HepG2 (cell line): ENCODE measurements around the gene ORMDL3. TPM values are rescaled to one million over a fixed set of nuclear protein-coding genes. Genes with fewer than 3 reads are reported as not detected.

Experiments used
- ATAC-seq: fragments of 200-7000 bp; cut with Tn5 transposase; 3 replicates; pipeline ENCODE4 v1.9.1; 2020; ENCODE audit warnings: mild to moderate bottlenecking, moderate library complexity
- BruUV-seq: library from RNA; stranded (reverse); fragments of 400-500 nt; replicated peaks from 2 replicates; lab custom pipeline; 2021; lab: Mats Ljungman, UMichigan
- CTCF ChIA-PET: fragments of 300-600 bp; formaldehyde crosslinking; extraction: SDS; loops from one replicate; lab custom pipeline; 2021; ENCODE audit warnings: low total read pairs, inconsistent platforms, low intra/inter-chr PET ratio; lab: Yijun Ruan, JAX
- POLR2A ChIA-PET: fragments of 350-600 bp; sonication (Branson Sonifier 250); formaldehyde crosslinking; loops from one replicate; lab custom pipeline; 2020; ENCODE audit warnings: antibody characterized with exemption, inconsistent platforms; lab: Yijun Ruan, JAX
- DNase-seq: peaks from one replicate; pipeline ENCODE4 v3.0.0-alpha.2; 2015; ENCODE audit warnings: low spot score
- FAIRE-seq: peaks from 3 replicates; lab custom pipeline; 2011; peaks lifted over from hg19 to GRCh38; lab: Jason Lieb, UNC
- H2AFZ ChIP-seq: one replicate; pipeline ENCODE4 v1.6.1; 2011; ENCODE audit warnings: low read length, inconsistent platforms
- H3K27ac ChIP-seq: fragments of 300-600 bp; 3 replicates; pipeline ENCODE4 v1.8.0; 2011; ENCODE audit warnings: mixed run types, mild to moderate bottlenecking, mixed read lengths, low read length, inconsistent platforms; ENCODE audit not compliant: insufficient read depth; ENCODE audit errors: extremely low read length
- H3K27me3 ChIP-seq, 2 experiments: fragments of 200-600 bp in 1 of 2; 2 replicates in 1 of 2; 3 replicates in 1 of 2; pipeline versions ENCODE4 v1.6.0 to v1.8.0; 2011; ENCODE audit warnings: low read length in 2 of 2, mild to moderate bottlenecking in 2 of 2, moderate library complexity in 2 of 2, inconsistent platforms in 1 of 2; ENCODE audit not compliant: insufficient read depth in 2 of 2, control insufficient read depth in 1 of 2
- H3K36me3 ChIP-seq, 2 experiments: fragments of 200-600 bp in 1 of 2; replicated peaks in 1 of 2; 2 replicates in 1 of 2; 3 replicates in 1 of 2; pipeline versions ENCODE4 v1.5.1 to v1.8.0; 2011; ENCODE audit warnings: low read length in 2 of 2, inconsistent platforms in 1 of 2; ENCODE audit not compliant: insufficient read depth in 2 of 2, control insufficient read depth in 1 of 2
- H3K4me1 ChIP-seq: 2 replicates; pipeline ENCODE4 v1.5.1; 2012; ENCODE audit warnings: low read length, inconsistent platforms; ENCODE audit not compliant: insufficient read depth
- H3K4me2 ChIP-seq: 2 replicates; pipeline ENCODE4 v1.6.0; 2011; ENCODE audit warnings: low read depth, low read length, inconsistent platforms
- H3K4me3 ChIP-seq, 3 experiments: fragments of 200-600 bp in 1 of 3; sonication (generic), shearing (Covaris generic) in 1 of 3; replicated peaks in 1 of 3; 2 replicates each; pipeline ENCODE4 v1.5.1; 2011 to 2016; ENCODE audit warnings: low read length in 3 of 3, inconsistent platforms in 2 of 3, low read depth in 2 of 3, mild to moderate bottlenecking in 2 of 3, control low read depth in 1 of 3, mixed read lengths in 1 of 3; ENCODE audit not compliant: insufficient read depth in 1 of 3
- H3K79me2 ChIP-seq: one replicate; pipeline ENCODE4 v1.6.1; 2011; ENCODE audit warnings: low read length, inconsistent platforms; ENCODE audit not compliant: insufficient read depth
- H3K9ac ChIP-seq: 2 replicates; pipeline ENCODE4 v1.6.0; 2011; ENCODE audit warnings: mild to moderate bottlenecking, low read depth, low read length, inconsistent platforms; ENCODE audit not compliant: insufficient read depth
- H3K9me3 ChIP-seq: 2 replicates; pipeline ENCODE4 v1.5.1; 2012; ENCODE audit warnings: mild to moderate bottlenecking, low read length
- H4K20me1 ChIP-seq: 2 replicates; pipeline ENCODE4 v1.6.0; 2011; ENCODE audit warnings: inconsistent platforms, mild to moderate bottlenecking, low read length, moderate library complexity; ENCODE audit not compliant: insufficient read depth
- HIVEP1 ChIP-seq: sonication (generic); formaldehyde crosslinking; IDR thresholded peaks from 2 replicates; pipeline ENCODE4 v1.4.0; 2020; ENCODE audit warnings: mild to moderate bottlenecking, missing genetic modification reagents
- KLF16 ChIP-seq, 2 experiments: sonication (generic) in 1 of 2; formaldehyde crosslinking in 1 of 2; IDR thresholded peaks; 2 replicates each; pipeline versions ENCODE4 v1.6.1 to v1.8.0; 2016 to 2023; ENCODE audit warnings: missing genetic modification reagents in 2 of 2, missing compliant biosample characterization in 1 of 2
- PHF20 ChIP-seq: sonication (generic); formaldehyde crosslinking; IDR thresholded peaks from 2 replicates; pipeline ENCODE4 v1.5.0; 2020; ENCODE audit warnings: mild to moderate bottlenecking, missing genetic modification reagents
- SIN3B ChIP-seq: fragments of 150-350 bp; IDR thresholded peaks from 2 replicates; pipeline ENCODE4 v1.6.1; 2014; ENCODE audit warnings: low read length
- SRY ChIP-seq: sonication (generic); formaldehyde crosslinking; IDR thresholded peaks from 2 replicates; pipeline ENCODE4 v1.8.0; 2022; ENCODE audit warnings: mild to moderate bottlenecking, missing genetic modification reagents
- ZBTB10 ChIP-seq: sonication (generic); formaldehyde crosslinking; IDR thresholded peaks from 2 replicates; pipeline ENCODE4 v1.4.0; 2020; ENCODE audit warnings: missing genetic modification reagents, borderline replicate concordance
- ZNF235 ChIP-seq: sonication (generic); formaldehyde crosslinking; IDR thresholded peaks from 2 replicates; pipeline ENCODE4 v1.8.1; 2023; ENCODE audit warnings: mild to moderate bottlenecking, missing genetic modification reagents, borderline replicate concordance
- ZNF609 ChIP-seq: sonication (generic); formaldehyde crosslinking; IDR thresholded peaks from 2 replicates; pipeline ENCODE4 v1.4.0; 2020; ENCODE audit warnings: mild to moderate bottlenecking, missing genetic modification reagents, borderline replicate concordance
- ZNF710 ChIP-seq: sonication (generic); formaldehyde crosslinking; IDR thresholded peaks from 2 replicates; pipeline ENCODE4 v1.5.0; 2020; ENCODE audit warnings: mild to moderate bottlenecking, missing genetic modification reagents, borderline replicate concordance
- ZNF770 ChIP-seq: sonication (generic); formaldehyde crosslinking; IDR thresholded peaks from 2 replicates; pipeline ENCODE4 v1.5.0; 2020; ENCODE audit warnings: mild to moderate bottlenecking, missing genetic modification reagents
- WGBS: methylation state at CpG from one replicate; pipeline ENCODE4 v1.1.6; 2017; ENCODE audit warnings: low lambda C conversion rate; 5-methylcytosine and 5-hydroxymethylcytosine counted together
- in situ Hi-C: cut with HindIII; loops from 2 replicates; pipeline ENCODE4 v1.10.0; 2017; ENCODE audit warnings: low pct_unique_long_range_greater_than_20kb; ENCODE audit not compliant: extremely low pct_ligation_motif_present
- intact Hi-C: fragments of 100-400 bp; cut with micrococcal nuclease; formaldehyde crosslinking; loops from one replicate; pipeline ENCODE4 v1.10.0; 2022; ENCODE audit not compliant: unreplicated experiment
- polyA plus RNA-seq, 8 experiments: library from polyadenylated mRNA; depleted of rRNA in 3 of 8; stranded (reverse) in 7 of 8; unstranded in 1 of 8; fragments of >200 nt; fragmentation: Illumina TruSeq in 4 of 8; extraction: Trizol in 4 of 8; gene quantifications; 2 replicates each; pipeline versions ENCODE4 v1.2.1 to v1.2.3, GENCODE V29; 2011 to 2016; ENCODE audit warnings: low read depth in 4 of 8, missing spikeins in 1 of 8, mixed read lengths in 1 of 8; ENCODE audit not compliant: insufficient read depth in 1 of 8
- total RNA-seq, 5 experiments: library from RNA; depleted of rRNA; stranded (reverse); fragments of >200 nt; fragmentation: Illumina TruSeq; extraction: Trizol; gene quantifications; 2 replicates each; pipeline ENCODE4 v1.2.3, GENCODE V29; 2016; ENCODE audit warnings: low read depth in 1 of 5

Gene ORMDL3
- total and polyA plus RNA-seq, 2 of the 13 experiments (the other 11 are each of a cell fraction or from before 2014, with no cell fraction given) = 181 to 384 TPM

GRCh38 chr17:39929646-39930407, 2.4 kb upstream of the ORMDL3 start:
- H2AFZ ChIP-seq = no peak overlapping the region
- DNase-seq (peak; percentile 62), FAIRE-seq (no peak), ATAC-seq (no peak)
- 70% methylated on average over 5 of the region's 5 CpGs for WGBS
- H3K4me3 ChIP-seq = no peak overlapping the region
- H3K27me3 ChIP-seq = no peaks in the 10 kb centered on the region; a peak in 1 of 5 replicates
- 0 out of 5 replicates have a peak, but pooled peaks cover 0 to 4% of the 10 kb centered on the region in 2 experiments for H3K36me3 ChIP-seq
- POLR2A ChIA-PET = interaction anchor here (0.6 to 1.8 kb wide), 4 partner anchors 23 to 917 kb away, joined by 3 to 4 read pairs (median 3); no protein-coding TSS in a partner anchor
- BruUV-seq = no TSS peak
- H3K79me2 ChIP-seq = peaks cover 26% of the 10 kb centered on the region
- intact Hi-C loops (loop anchor here (10.0 kb wide), 1 partner anchor 175 kb away; the partner anchor contains the start of gene NR1D1), in situ Hi-C loops (no loop called here)
- H3K9me3 ChIP-seq = no peaks in the 10 kb centered on the region
- peak overlapping the region; percentile 97 for H3K4me2 ChIP-seq
- peaks cover 56% of the 10 kb centered on the region for H3K4me1 ChIP-seq
- peak overlapping the region; percentile 90; the same call in 1 of the 2 replicates for H3K9ac ChIP-seq
- H3K27ac ChIP-seq = no peak overlapping the region
- CTCF ChIA-PET = no interaction called here
- peaks cover 5% of the 10 kb centered on the region; the same call in 1 of the 2 replicates for H4K20me1 ChIP-seq
- no peak for TF ChIP-seq PHF20 (CRISPR knock-in tag)
- TF ChIP-seq SIN3B = no peak
- no peak for TF ChIP-seq ZNF235 (CRISPR knock-in tag)
- TF ChIP-seq ZNF710 = no peak
- TF ChIP-seq HIVEP1 (CRISPR knock-in tag) = no peak
- 0 out of 2 replicates have a peak, but pooled peaks have one; percentile 17 for TF ChIP-seq ZBTB10 (CRISPR knock-in tag)
- peak; percentile 89 for TF ChIP-seq ZNF770 (CRISPR knock-in tag)
- no peak for TF ChIP-seq SRY (CRISPR knock-in tag)
- TF ChIP-seq KLF16 (CRISPR knock-in tag; IDR thresholded peaks at IDR 0.05) = no peak
- TF ChIP-seq ZNF609 (CRISPR knock-in tag) = no peak
